Dendritic cell treated with granulocyte-macrophage colony-stimulating factor and Interleukin-4, amounts not matched to agents 40 ng/mL and 50 ng/mL, for 4 days (primary cell): Measurements from ENCODE around the gene ANGPTL5.
"Not testable (repeated sequence)": the region's sequence is repeated elsewhere in the genome, so short reads cannot be mapped to it uniquely, and the experiment has no call there.

Experiments
- H3K27ac Mint-ChIP-seq: one replicate; pipeline ENCODE4 v1.8.0; 2022; ENCODE audit warnings: mild to moderate bottlenecking, mixed read lengths
- H3K27me3 Mint-ChIP-seq: one replicate; pipeline ENCODE4 v1.8.0; 2022; ENCODE audit warnings: mild to moderate bottlenecking, mixed read lengths
- H3K36me3 Mint-ChIP-seq: one replicate; pipeline ENCODE4 v1.8.0; 2022; ENCODE audit warnings: low read depth, mixed read lengths
- H3K4me1 Mint-ChIP-seq: one replicate; pipeline ENCODE4 v1.8.0; 2022; ENCODE audit warnings: low read depth, mixed read lengths
- H3K4me3 Mint-ChIP-seq: one replicate; pipeline ENCODE4 v1.8.0; 2022; ENCODE audit warnings: mild to moderate bottlenecking, moderate library complexity, mixed read lengths
- H3K9me3 Mint-ChIP-seq: one replicate; pipeline ENCODE4 v1.8.0; 2022; ENCODE audit warnings: mixed read lengths
- intact Hi-C: fragments of 100-400 bp; cut with micrococcal nuclease; formaldehyde crosslinking; loops from one replicate; pipeline ENCODE4 v1.15.0; 2022

The ANGPTL5 gene

GRCh38 chr11:101867951-101868350 is 48.4 kb downstream of the ANGPTL5 start:
- H3K27me3 Mint-ChIP-seq = no peaks in the 10 kb centered on the region
- intact Hi-C loops = no loop called here
- no peaks in the 10 kb centered on the region for H3K9me3 Mint-ChIP-seq
- no peaks in the 10 kb centered on the region for H3K36me3 Mint-ChIP-seq
- H3K27ac Mint-ChIP-seq = no peak overlapping the region
- no peaks in the 10 kb centered on the region for H3K4me1 Mint-ChIP-seq
- no peak overlapping the region for H3K4me3 Mint-ChIP-seq

GRCh38 chr11:101866619-101867491 is 49.5 kb downstream of the ANGPTL5 start:
- Mint-ChIP-seq H3K27me3 (no peaks in the 10 kb centered on the region), H3K4me3 (no peak overlapping the region), H3K9me3 (no peaks in the 10 kb centered on the region), H3K4me1 (no peaks in the 10 kb centered on the region), H3K36me3 (no peaks in the 10 kb centered on the region), H3K27ac (no peak overlapping the region)
- intact Hi-C loops = no loop called here

GRCh38 chr11:101864098-101864497 is 52.2 kb downstream of the ANGPTL5 start:
- H3K4me1 Mint-ChIP-seq = no peaks in the 10 kb centered on the region
- H3K27me3 Mint-ChIP-seq = no peaks in the 10 kb centered on the region
- no peak overlapping the region for H3K4me3 Mint-ChIP-seq
- intact Hi-C loops = no loop called here
- no peak overlapping the region for H3K27ac Mint-ChIP-seq
- H3K9me3 Mint-ChIP-seq = no peaks in the 10 kb centered on the region
- no peaks in the 10 kb centered on the region for H3K36me3 Mint-ChIP-seq

GRCh38 chr11:101863361-101863760 is 53.0 kb downstream of the ANGPTL5 start:
- Mint-ChIP-seq H3K9me3 (no peaks in the 10 kb centered on the region), H3K4me3 (no peak overlapping the region), H3K4me1 (no peaks in the 10 kb centered on the region), H3K36me3 (no peaks in the 10 kb centered on the region), H3K27me3 (no peaks in the 10 kb centered on the region), H3K27ac (no peak overlapping the region)
- intact Hi-C loops = no loop called here

GRCh38 chr11:101862391-101863233 is 53.7 kb downstream of the ANGPTL5 start:
- Mint-ChIP-seq H3K9me3 (no peaks in the 10 kb centered on the region), H3K4me3 (no peak overlapping the region), H3K27me3 (no peaks in the 10 kb centered on the region), H3K4me1 (no peaks in the 10 kb centered on the region), H3K27ac (no peak overlapping the region), H3K36me3 (no peaks in the 10 kb centered on the region)
- intact Hi-C loops = no loop called here

- no peak overlapping the region for H3K27ac Mint-ChIP-seq
- H3K9me3 Mint-ChIP-seq = no peaks in the 10 kb centered on the region
- H3K4me3 Mint-ChIP-seq = no peak overlapping the region
- no peaks in the 10 kb centered on the region for H3K4me1 Mint-ChIP-seq
- no peaks in the 10 kb centered on the region for H3K27me3 Mint-ChIP-seq
- intact Hi-C loops = loop anchor here (1.0 kb wide), 1 partner anchor 147 kb away; no protein-coding TSS in a partner anchor
- H3K36me3 Mint-ChIP-seq = no peaks in the 10 kb centered on the region
Observed at GRCh38 chr11:101860696-101861427, 55.5 kb downstream of the ANGPTL5 start.

- intact Hi-C loops, H3K4me1 Mint-ChIP-seq, H3K27me3 Mint-ChIP-seq, H3K9me3 Mint-ChIP-seq, H3K36me3 Mint-ChIP-seq, H3K4me3 Mint-ChIP-seq, H3K27ac Mint-ChIP-seq: not testable (repeated sequence)
Observed at GRCh38 chr11:101852260-101852659, 64.1 kb downstream of the ANGPTL5 start.

- no peaks in the 10 kb centered on the region for H3K9me3 Mint-ChIP-seq
- no peaks in the 10 kb centered on the region for H3K4me1 Mint-ChIP-seq
- no peaks in the 10 kb centered on the region for H3K36me3 Mint-ChIP-seq
- intact Hi-C loops = loop anchor here (5.0 kb wide), 1 partner anchor 391 kb away; no protein-coding TSS in a partner anchor
- H3K27me3 Mint-ChIP-seq = no peaks in the 10 kb centered on the region
- H3K27ac Mint-ChIP-seq = no peak overlapping the region
- H3K4me3 Mint-ChIP-seq = no peak overlapping the region
Observed at GRCh38 chr11:101848262-101848661, 68.1 kb downstream of the ANGPTL5 start.

GRCh38 chr11:101844608-101845007 is 71.7 kb downstream of the ANGPTL5 start:
- Mint-ChIP-seq H3K9me3 (peaks cover 7% of the 10 kb centered on the region), H3K27ac (no peak overlapping the region), H3K4me3 (no peak overlapping the region), H3K36me3 (no peaks in the 10 kb centered on the region), H3K4me1 (no peaks in the 10 kb centered on the region), H3K27me3 (no peaks in the 10 kb centered on the region)
- intact Hi-C loops = loop anchor here (5.0 kb wide), 1 partner anchor 387 kb away; no protein-coding TSS in a partner anchor

GRCh38 chr11:101840704-101841103 is 75.6 kb downstream of the ANGPTL5 start:
- Mint-ChIP-seq H3K4me3 (no peak overlapping the region), H3K27ac (no peak overlapping the region), H3K4me1 (no peaks in the 10 kb centered on the region), H3K9me3 (peaks cover 7% of the 10 kb centered on the region), H3K27me3 (no peaks in the 10 kb centered on the region), H3K36me3 (no peaks in the 10 kb centered on the region)
- intact Hi-C loops = no loop called here
